HepG2 (cell line): ENCODE measurements around the gene IRF1. TPM values are rescaled to one million over a fixed set of nuclear protein-coding genes. Genes with fewer than 3 reads are reported as not detected.

Experiments used
- ATM ChIP-seq: fragments of 450-650 bp; IDR thresholded peaks from 2 replicates; pipeline ENCODE4 v1.7.1; 2017; ENCODE audit warnings: mild to moderate bottlenecking, borderline replicate concordance
- CHD4 ChIP-seq: fragments of 200-600 bp; sonication (generic); IDR thresholded peaks from 2 replicates; pipeline ENCODE4 v1.7.0; 2017; ENCODE audit warnings: mild to moderate bottlenecking, low read length, borderline replicate concordance
- DMAP1 ChIP-seq: IDR thresholded peaks from 2 replicates; pipeline ENCODE4 v1.6.1; 2016
- GFI1 ChIP-seq: sonication (generic); formaldehyde crosslinking; IDR thresholded peaks from 2 replicates; pipeline ENCODE4 v1.5.0; 2020; ENCODE audit warnings: missing genetic modification reagents, mild to moderate bottlenecking, borderline replicate concordance
- HNRNPLL ChIP-seq: fragments of 200-400 bp; formaldehyde crosslinking; IDR thresholded peaks from 2 replicates; pipeline ENCODE4 v1.6.1; 2017; ENCODE audit warnings: mild to moderate bottlenecking, low read depth, low read length; ENCODE audit not compliant: poor library complexity, severe bottlenecking
- KDM3A ChIP-seq: IDR thresholded peaks from 2 replicates; pipeline ENCODE4 v1.6.1; 2018; ENCODE audit warnings: low read depth, missing compliant biosample characterization
- MIER2 ChIP-seq: IDR thresholded peaks from 2 replicates; pipeline ENCODE4 v1.6.1; 2016; ENCODE audit warnings: missing biosample characterization, missing genetic modification reagents
- MXI1 ChIP-seq: IDR thresholded peaks from 3 replicates; pipeline ENCODE4 v1.6.1; 2012; ENCODE audit warnings: low read depth, low read length, inconsistent platforms, borderline replicate concordance
- NR2F1 ChIP-seq, 2 experiments: fragments of 450-650 bp in 1 of 2; formaldehyde crosslinking in 1 of 2; IDR thresholded peaks; 2 replicates each; pipeline versions ENCODE4 v1.5.0 to v1.6.1; 2016 to 2020; ENCODE audit warnings: mild to moderate bottlenecking in 1 of 2, missing compliant biosample characterization in 1 of 2, missing genetic modification reagents in 1 of 2, moderate library complexity in 1 of 2
- RBFOX2 ChIP-seq: fragments of 200-400 bp; formaldehyde crosslinking; IDR thresholded peaks from 2 replicates; pipeline ENCODE4 v1.6.1; 2017; ENCODE audit warnings: low read depth, mild to moderate bottlenecking, low read length
- SAFB2 ChIP-seq: sonication (generic); formaldehyde crosslinking; IDR thresholded peaks from 2 replicates; pipeline ENCODE4 v1.5.1; 2020; ENCODE audit warnings: missing genetic modification reagents, low read depth, mild to moderate bottlenecking, borderline replicate concordance
- TOE1 ChIP-seq: sonication (generic); formaldehyde crosslinking; IDR thresholded peaks from 2 replicates; pipeline ENCODE4 v1.4.0; 2020; ENCODE audit warnings: mild to moderate bottlenecking, missing genetic modification reagents
- ZBTB7B ChIP-seq: sonication (generic); formaldehyde crosslinking; IDR thresholded peaks from 2 replicates; pipeline ENCODE4 v1.4.0; 2020; ENCODE audit warnings: missing genetic modification reagents
- ZFX ChIP-seq: sonication (generic); formaldehyde crosslinking; IDR thresholded peaks from 2 replicates; pipeline ENCODE4 v1.4.0; 2020; ENCODE audit warnings: mild to moderate bottlenecking, low read depth, missing genetic modification reagents, moderate library complexity
- ZNF10 ChIP-seq: sonication (generic); formaldehyde crosslinking; IDR thresholded peaks from 2 replicates; pipeline ENCODE4 v1.4.0; 2020; ENCODE audit warnings: mild to moderate bottlenecking, low read depth, missing genetic modification reagents, borderline replicate concordance
- ZNF180 ChIP-seq: sonication (generic); formaldehyde crosslinking; IDR thresholded peaks from 2 replicates; pipeline ENCODE4 v1.4.0; 2020; ENCODE audit warnings: low read depth, missing genetic modification reagents, borderline replicate concordance
- ZNF253 ChIP-seq: sonication (generic); formaldehyde crosslinking; IDR thresholded peaks from 2 replicates; pipeline ENCODE4 v1.8.0; 2022; ENCODE audit warnings: mild to moderate bottlenecking, missing genetic modification reagents, borderline replicate concordance
- ZNF331 ChIP-seq: sonication (generic); formaldehyde crosslinking; IDR thresholded peaks from 2 replicates; pipeline ENCODE4 v1.4.0; 2020; ENCODE audit warnings: missing genetic modification reagents
- ZNF337 ChIP-seq: sonication (generic); formaldehyde crosslinking; IDR thresholded peaks from 2 replicates; pipeline ENCODE4 v1.5.1; 2020; ENCODE audit warnings: missing genetic modification reagents, low read depth, mild to moderate bottlenecking, borderline replicate concordance
- ZNF556 ChIP-seq: sonication (generic); formaldehyde crosslinking; IDR thresholded peaks from 2 replicates; pipeline ENCODE4 v1.4.0; 2020; ENCODE audit warnings: mild to moderate bottlenecking, missing genetic modification reagents, borderline replicate concordance
- ZNF773 ChIP-seq: sonication (generic); formaldehyde crosslinking; IDR thresholded peaks from 2 replicates; pipeline ENCODE4 v1.4.0; 2020; ENCODE audit warnings: missing genetic modification reagents, borderline replicate concordance
- ZNF891 ChIP-seq: sonication (generic); formaldehyde crosslinking; IDR thresholded peaks from 2 replicates; pipeline ENCODE4 v1.5.0; 2020; ENCODE audit warnings: mild to moderate bottlenecking, missing genetic modification reagents
- polyA plus RNA-seq, 8 experiments: library from polyadenylated mRNA; depleted of rRNA in 3 of 8; stranded (reverse) in 7 of 8; unstranded in 1 of 8; fragments of >200 nt; fragmentation: Illumina TruSeq in 4 of 8; extraction: Trizol in 4 of 8; gene quantifications; 2 replicates each; pipeline versions ENCODE4 v1.2.1 to v1.2.3, GENCODE V29; 2011 to 2016; ENCODE audit warnings: low read depth in 4 of 8, missing spikeins in 1 of 8, mixed read lengths in 1 of 8; ENCODE audit not compliant: insufficient read depth in 1 of 8
- total RNA-seq, 5 experiments: library from RNA; depleted of rRNA; stranded (reverse); fragments of >200 nt; fragmentation: Illumina TruSeq; extraction: Trizol; gene quantifications; 2 replicates each; pipeline ENCODE4 v1.2.3, GENCODE V29; 2016; ENCODE audit warnings: low read depth in 1 of 5
- TF ChIP-seq, protein P1 (sequence below): IDR thresholded peaks from 2 replicates; pipeline ENCODE4 v1.6.1; 2018; ENCODE audit warnings: missing genetic modification reagents, mild to moderate bottlenecking, missing compliant biosample characterization
- TF ChIP-seq, protein P2 (sequence below): sonication (generic); formaldehyde crosslinking; IDR thresholded peaks from 2 replicates; pipeline ENCODE4 v1.8.0; 2022; ENCODE audit warnings: missing genetic modification reagents, mild to moderate bottlenecking, moderate library complexity, borderline replicate concordance
- TF ChIP-seq, protein P3 (sequence below): sonication (generic); formaldehyde crosslinking; IDR thresholded peaks from 2 replicates; pipeline ENCODE4 v1.5.1; 2020; ENCODE audit warnings: missing genetic modification reagents, mild to moderate bottlenecking, borderline replicate concordance

IRF1 gene
- total and polyA plus RNA-seq, 2 of the 13 experiments (the other 11 are each of a cell fraction or from before 2014, with no cell fraction given) = 4.1 to 8.8 TPM

DNA sequence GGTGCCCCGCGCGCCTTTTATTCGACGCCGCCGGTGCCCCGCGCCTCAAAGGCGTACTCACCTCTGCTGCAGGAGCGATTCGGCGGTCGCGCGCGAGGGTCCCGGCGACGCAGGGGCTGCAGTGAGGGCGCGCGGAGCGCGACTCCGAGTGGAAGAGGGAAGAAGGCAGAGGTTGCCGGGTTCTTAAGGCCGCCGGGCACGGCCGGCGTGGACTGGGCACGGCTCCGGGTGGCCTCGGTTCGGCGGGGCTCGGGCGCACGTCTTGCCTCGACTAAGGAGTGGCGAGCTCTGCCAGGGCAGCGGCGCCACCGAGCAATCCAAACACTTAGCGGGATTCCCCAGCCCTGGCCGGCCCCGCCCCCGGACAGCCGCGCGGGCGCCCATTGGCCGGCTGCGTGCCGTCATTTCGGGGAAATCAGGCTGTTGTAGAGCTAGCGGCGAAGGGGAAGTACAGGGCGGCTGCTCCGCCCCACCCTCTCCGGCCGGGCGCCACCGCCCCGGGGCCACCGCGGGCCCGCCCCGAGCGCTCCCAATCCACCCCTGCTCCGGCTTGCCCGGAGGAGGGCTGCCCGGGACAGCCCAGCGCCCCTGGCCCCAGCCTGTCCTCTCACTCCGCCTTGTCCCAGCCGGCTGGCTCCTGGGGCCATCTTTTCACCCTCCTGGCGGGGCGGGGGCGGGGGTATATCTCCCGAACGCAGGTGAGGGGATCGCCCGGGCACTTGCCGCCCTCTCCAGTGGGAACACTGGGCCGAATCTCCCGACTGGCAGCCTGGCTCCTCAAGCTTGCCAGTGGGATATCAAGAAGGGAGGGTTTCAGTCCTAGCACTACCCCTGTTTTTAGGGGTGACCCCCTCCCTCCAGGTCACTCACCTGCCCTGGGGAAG is at the start of gene IRF1 (continued):
- TF ChIP-seq ZBTB7B (CRISPR knock-in tag) = peak; percentile 44; the same call in 1 of the 2 replicates
- TF ChIP-seq ATM = no peak
- TF ChIP-seq, protein P1, sequence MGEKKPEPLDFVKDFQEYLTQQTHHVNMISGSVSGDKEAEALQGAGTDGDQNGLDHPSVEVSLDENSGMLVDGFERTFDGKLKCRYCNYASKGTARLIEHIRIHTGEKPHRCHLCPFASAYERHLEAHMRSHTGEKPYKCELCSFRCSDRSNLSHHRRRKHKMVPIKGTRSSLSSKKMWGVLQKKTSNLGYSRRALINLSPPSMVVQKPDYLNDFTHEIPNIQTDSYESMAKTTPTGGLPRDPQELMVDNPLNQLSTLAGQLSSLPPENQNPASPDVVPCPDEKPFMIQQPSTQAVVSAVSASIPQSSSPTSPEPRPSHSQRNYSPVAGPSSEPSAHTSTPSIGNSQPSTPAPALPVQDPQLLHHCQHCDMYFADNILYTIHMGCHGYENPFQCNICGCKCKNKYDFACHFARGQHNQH (CRISPR knock-in tag) = peak; percentile 75
- 0 out of 2 replicates have a peak, but pooled peaks have one; percentile 32 for TF ChIP-seq GFI1 (CRISPR knock-in tag)
- TF ChIP-seq MXI1 = peak; percentile 72; the same call in 1 of the 3 replicates
- TF ChIP-seq HNRNPLL = peak; percentile 27
- peak; percentile 76; the same call in 1 of the 2 replicates for TF ChIP-seq ZNF773 (CRISPR knock-in tag)
- no peak for TF ChIP-seq CHD4
- no peak; the same call in 1 of the 2 replicates for TF ChIP-seq KDM3A (CRISPR knock-in tag)
- TF ChIP-seq RBFOX2 = peak; percentile 95
- TF ChIP-seq, protein P2, sequence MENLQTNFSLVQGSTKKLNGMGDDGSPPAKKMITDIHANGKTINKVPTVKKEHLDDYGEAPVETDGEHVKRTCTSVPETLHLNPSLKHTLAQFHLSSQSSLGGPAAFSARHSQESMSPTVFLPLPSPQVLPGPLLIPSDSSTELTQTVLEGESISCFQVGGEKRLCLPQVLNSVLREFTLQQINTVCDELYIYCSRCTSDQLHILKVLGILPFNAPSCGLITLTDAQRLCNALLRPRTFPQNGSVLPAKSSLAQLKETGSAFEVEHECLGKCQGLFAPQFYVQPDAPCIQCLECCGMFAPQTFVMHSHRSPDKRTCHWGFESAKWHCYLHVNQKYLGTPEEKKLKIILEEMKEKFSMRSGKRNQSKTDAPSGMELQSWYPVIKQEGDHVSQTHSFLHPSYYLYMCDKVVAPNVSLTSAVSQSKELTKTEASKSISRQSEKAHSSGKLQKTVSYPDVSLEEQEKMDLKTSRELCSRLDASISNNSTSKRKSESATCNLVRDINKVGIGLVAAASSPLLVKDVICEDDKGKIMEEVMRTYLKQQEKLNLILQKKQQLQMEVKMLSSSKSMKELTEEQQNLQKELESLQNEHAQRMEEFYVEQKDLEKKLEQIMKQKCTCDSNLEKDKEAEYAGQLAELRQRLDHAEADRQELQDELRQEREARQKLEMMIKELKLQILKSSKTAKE (CRISPR knock-in tag) = peak; percentile 46; the same call in 1 of the 2 replicates
- TF ChIP-seq TOE1 (CRISPR knock-in tag) = no peak
- no peak for TF ChIP-seq ZNF180 (CRISPR knock-in tag)
- TF ChIP-seq MIER2 = no peak
- peak; percentile 23; the same call in 1 of the 2 replicates for TF ChIP-seq SAFB2 (CRISPR knock-in tag)
- TF ChIP-seq ZNF556 (CRISPR knock-in tag) = no peak
- peak; percentile 36 for TF ChIP-seq ZFX (CRISPR knock-in tag)
- TF ChIP-seq ZNF253 (CRISPR knock-in tag) = no peak
- TF ChIP-seq, protein P3, sequence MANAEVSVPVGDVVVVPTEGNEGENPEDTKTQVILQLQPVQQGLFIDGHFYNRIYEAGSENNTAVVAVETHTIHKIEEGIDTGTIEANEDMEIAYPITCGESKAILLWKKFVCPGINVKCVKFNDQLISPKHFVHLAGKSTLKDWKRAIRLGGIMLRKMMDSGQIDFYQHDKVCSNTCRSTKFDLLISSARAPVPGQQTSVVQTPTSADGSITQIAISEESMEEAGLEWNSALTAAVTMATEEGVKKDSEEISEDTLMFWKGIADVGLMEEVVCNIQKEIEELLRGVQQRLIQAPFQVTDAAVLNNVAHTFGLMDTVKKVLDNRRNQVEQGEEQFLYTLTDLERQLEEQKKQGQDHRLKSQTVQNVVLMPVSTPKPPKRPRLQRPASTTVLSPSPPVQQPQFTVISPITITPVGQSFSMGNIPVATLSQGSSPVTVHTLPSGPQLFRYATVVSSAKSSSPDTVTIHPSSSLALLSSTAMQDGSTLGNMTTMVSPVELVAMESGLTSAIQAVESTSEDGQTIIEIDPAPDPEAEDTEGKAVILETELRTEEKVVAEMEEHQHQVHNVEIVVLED (CRISPR knock-in tag) = no peak
- peak; percentile 68; the same call in 1 of the 2 replicates for TF ChIP-seq ZNF337 (CRISPR knock-in tag)
- 0 out of 2 replicates have a peak, but pooled peaks have one; percentile 41 for TF ChIP-seq ZNF331
- no peak for TF ChIP-seq NR2F1 (CRISPR knock-in tag; IDR thresholded peaks at IDR 0.05)
- no peak for TF ChIP-seq ZNF10 (CRISPR knock-in tag)
- TF ChIP-seq ZNF891 (CRISPR knock-in tag) = no peak
- no peak; the same call in 1 of the 2 replicates for TF ChIP-seq DMAP1
